Measurements from ENCODE around the gene ADORA2B. TPM values are rescaled to one million over a fixed set of nuclear protein-coding genes. Genes with fewer than 3 reads are reported as not detected.

The ADORA2B gene
- total RNA-seq, 1 donor: 4.7 TPM

GRCh38 chr17:15928286-15928785 is 16.6 kb upstream of the ADORA2B start:
- TF ChIP-seq, protein P1, sequence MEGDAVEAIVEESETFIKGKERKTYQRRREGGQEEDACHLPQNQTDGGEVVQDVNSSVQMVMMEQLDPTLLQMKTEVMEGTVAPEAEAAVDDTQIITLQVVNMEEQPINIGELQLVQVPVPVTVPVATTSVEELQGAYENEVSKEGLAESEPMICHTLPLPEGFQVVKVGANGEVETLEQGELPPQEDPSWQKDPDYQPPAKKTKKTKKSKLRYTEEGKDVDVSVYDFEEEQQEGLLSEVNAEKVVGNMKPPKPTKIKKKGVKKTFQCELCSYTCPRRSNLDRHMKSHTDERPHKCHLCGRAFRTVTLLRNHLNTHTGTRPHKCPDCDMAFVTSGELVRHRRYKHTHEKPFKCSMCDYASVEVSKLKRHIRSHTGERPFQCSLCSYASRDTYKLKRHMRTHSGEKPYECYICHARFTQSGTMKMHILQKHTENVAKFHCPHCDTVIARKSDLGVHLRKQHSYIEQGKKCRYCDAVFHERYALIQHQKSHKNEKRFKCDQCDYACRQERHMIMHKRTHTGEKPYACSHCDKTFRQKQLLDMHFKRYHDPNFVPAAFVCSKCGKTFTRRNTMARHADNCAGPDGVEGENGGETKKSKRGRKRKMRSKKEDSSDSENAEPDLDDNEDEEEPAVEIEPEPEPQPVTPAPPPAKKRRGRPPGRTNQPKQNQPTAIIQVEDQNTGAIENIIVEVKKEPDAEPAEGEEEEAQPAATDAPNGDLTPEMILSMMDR (IDR thresholded peaks at IDR 0.05; ENCODE audit: extremely low read depth, low read depth, low read length): no peak
- H3K9me3 ChIP-seq (ENCODE audit: low read depth, low read length): no peaks in the 10 kb centered on the region
- no peak overlapping the region for H3K4me3 ChIP-seq (ENCODE audit: insufficient read depth, low read length)
- no peak overlapping the region for H2AFZ ChIP-seq (ENCODE audit: low read length)
- DNase-seq (ENCODE audit: insufficient read length, low spot score, missing footprints): no peak
- no peaks in the 10 kb centered on the region for H3K4me1 ChIP-seq (ENCODE audit: insufficient read depth, low read length)
- no peaks in the 10 kb centered on the region for H3K79me2 ChIP-seq (ENCODE audit: insufficient read depth, low read length)
- H3K36me3 ChIP-seq (ENCODE audit: insufficient read depth, low read length): no peaks in the 10 kb centered on the region
- no peak overlapping the region for H3K27ac ChIP-seq (ENCODE audit: low read depth, low read length)
- H3K4me2 ChIP-seq (ENCODE audit: insufficient read depth, low read length): no peak overlapping the region
- H3K27me3 ChIP-seq (ENCODE audit: insufficient read depth, low read length): peaks cover 5% of the 10 kb centered on the region
- no peaks in the 10 kb centered on the region for H4K20me1 ChIP-seq (ENCODE audit: insufficient read depth, low read length)

- H4K20me1 ChIP-seq (ENCODE audit: insufficient read depth, low read length): no peaks in the 10 kb centered on the region
- no peaks in the 10 kb centered on the region for H3K4me1 ChIP-seq (ENCODE audit: insufficient read depth, low read length)
- no peak overlapping the region for H2AFZ ChIP-seq (ENCODE audit: low read length)
- TF ChIP-seq, protein P1 (IDR thresholded peaks at IDR 0.05; ENCODE audit: extremely low read depth, low read depth, low read length): no peak
- no peaks in the 10 kb centered on the region for H3K79me2 ChIP-seq (ENCODE audit: insufficient read depth, low read length)
- H3K9me3 ChIP-seq (ENCODE audit: low read depth, low read length): no peaks in the 10 kb centered on the region
- no peak for DNase-seq (ENCODE audit: insufficient read length, low spot score, missing footprints)
- H3K36me3 ChIP-seq (ENCODE audit: insufficient read depth, low read length): no peaks in the 10 kb centered on the region
- peaks cover 5% of the 10 kb centered on the region for H3K27me3 ChIP-seq (ENCODE audit: insufficient read depth, low read length)
- no peak overlapping the region for H3K4me2 ChIP-seq (ENCODE audit: insufficient read depth, low read length)
- H3K27ac ChIP-seq (ENCODE audit: low read depth, low read length): no peak overlapping the region
- no peak overlapping the region for H3K4me3 ChIP-seq (ENCODE audit: insufficient read depth, low read length)
Measured at GRCh38 chr17:15929941-15930340, 15.0 kb upstream of the ADORA2B start.

DNA sequence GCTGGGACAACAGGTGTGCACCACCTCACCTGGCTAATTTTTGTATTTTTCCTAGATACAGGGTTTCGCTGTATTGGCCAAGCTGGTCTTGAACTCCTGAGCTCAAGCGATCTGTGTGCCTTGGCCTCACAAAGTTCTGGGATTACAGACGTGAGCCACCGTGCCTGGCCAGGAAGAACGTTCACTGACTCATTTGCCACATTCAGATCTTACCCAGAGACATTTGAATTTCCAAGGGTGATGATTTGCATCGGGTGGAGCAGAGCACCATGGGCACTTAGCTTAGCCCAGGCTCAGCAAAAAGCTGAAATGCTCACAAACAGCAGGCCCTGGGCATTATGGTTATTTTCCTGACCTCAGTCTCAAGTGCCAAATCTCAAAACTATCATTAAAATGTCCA is 14.5 kb upstream of the ADORA2B start:
- H4K20me1 ChIP-seq (ENCODE audit: insufficient read depth, low read length): no peaks in the 10 kb centered on the region
- H3K4me2 ChIP-seq (ENCODE audit: insufficient read depth, low read length): no peak overlapping the region
- no peaks in the 10 kb centered on the region for H3K36me3 ChIP-seq (ENCODE audit: insufficient read depth, low read length)
- no peaks in the 10 kb centered on the region for H3K9me3 ChIP-seq (ENCODE audit: low read depth, low read length)
- no peaks in the 10 kb centered on the region for H3K4me1 ChIP-seq (ENCODE audit: insufficient read depth, low read length)
- H3K4me3 ChIP-seq (ENCODE audit: insufficient read depth, low read length): no peak overlapping the region
- peaks cover 5% of the 10 kb centered on the region for H3K27me3 ChIP-seq (ENCODE audit: insufficient read depth, low read length)
- DNase-seq (ENCODE audit: insufficient read length, low spot score, missing footprints): no peak
- H3K27ac ChIP-seq (ENCODE audit: low read depth, low read length): no peak overlapping the region
- no peaks in the 10 kb centered on the region for H3K79me2 ChIP-seq (ENCODE audit: insufficient read depth, low read length)
- peak overlapping the region; percentile 29 for H2AFZ ChIP-seq (ENCODE audit: low read length)
- TF ChIP-seq, protein P1 (IDR thresholded peaks at IDR 0.05; ENCODE audit: extremely low read depth, low read depth, low read length): no peak

GRCh38 chr17:15931394-15931793 is 13.5 kb upstream of the ADORA2B start:
- Histone ChIP-seq H2AFZ (ENCODE audit: low read length) (no peak overlapping the region), H3K4me2 (ENCODE audit: insufficient read depth, low read length) (no peak overlapping the region), H3K4me3 (ENCODE audit: insufficient read depth, low read length) (no peak overlapping the region), H3K27ac (ENCODE audit: low read depth, low read length) (no peak overlapping the region), H3K27me3 (ENCODE audit: insufficient read depth, low read length) (peaks cover 5% of the 10 kb centered on the region), H3K9me3 (ENCODE audit: low read depth, low read length) (no peaks in the 10 kb centered on the region), H3K79me2 (ENCODE audit: insufficient read depth, low read length) (no peaks in the 10 kb centered on the region), H3K36me3 (ENCODE audit: insufficient read depth, low read length) (no peaks in the 10 kb centered on the region), H4K20me1 (ENCODE audit: insufficient read depth, low read length) (no peaks in the 10 kb centered on the region), H3K4me1 (ENCODE audit: insufficient read depth, low read length) (no peaks in the 10 kb centered on the region)
- TF ChIP-seq, protein P1 (IDR thresholded peaks at IDR 0.05; ENCODE audit: extremely low read depth, low read depth, low read length): no peak
- DNase-seq (ENCODE audit: insufficient read length, low spot score, missing footprints): no peak

Measured in osteoblast (primary cell).